NCI-H524 treated with DMSO at 0.1 percent for 48 hours (cell line): Measurements from ENCODE around the gene LALBA.
A peak's percentile ranks its signal among the peaks of the same experiment; 100 is the strongest.
"Not testable (repeated sequence)": the region's sequence is repeated elsewhere in the genome, so short reads cannot be mapped to it uniquely, and the experiment has no call there.

Source experiments
- DNase-seq: peaks from one replicate; lab custom pipeline; 2025; lab: John Stamatoyannopoulos, UW

Gene LALBA

GRCh38 chr12:48569946-48570345, at the start of gene LALBA:
Gene LALBA (minus strand): TSS chr12:48570046. CDS start chr12:48570020, 26 bp downstream.
- no peak for DNase-seq

- DNase-seq, result peak; percentile 9
Observed at GRCh38 chr12:48618541-48618940, 48.7 kb upstream of the LALBA start.

GRCh38 chr12:48615681-48616080, 45.8 kb upstream of the LALBA start:
- no peak for DNase-seq

- no peak for DNase-seq
Observed at GRCh38 chr12:48613321-48613720, 43.5 kb upstream of the LALBA start.

- no peak for DNase-seq
Observed at GRCh38 chr12:48602192-48602989, 32.5 kb upstream of the LALBA start.

- DNase-seq, result no peak
Observed at GRCh38 chr12:48601013-48601756, 31.3 kb upstream of the LALBA start.

GRCh38 chr12:48600552-48600951, 30.7 kb upstream of the LALBA start:
- DNase-seq, result no peak

GRCh38 chr12:48592591-48593086, 22.8 kb upstream of the LALBA start:
- no peak for DNase-seq

- no peak for DNase-seq
Observed at GRCh38 chr12:48586361-48586760, 16.5 kb upstream of the LALBA start.

- DNase-seq, result no peak
Observed at GRCh38 chr12:48583728-48584127, 13.9 kb upstream of the LALBA start.

- no peak for DNase-seq
Observed at GRCh38 chr12:48580831-48581230, 11.0 kb upstream of the LALBA start.

GRCh38 chr12:48572326-48572725, 2.5 kb upstream of the LALBA start:
- no peak for DNase-seq

GRCh38 chr12:48567731-48568130, 2.1 kb downstream of the LALBA start:
- DNase-seq, result no peak

- no peak for DNase-seq
Observed at GRCh38 chr12:48557919-48558318, 11.9 kb downstream of the LALBA start.

GRCh38 chr12:48556631-48557030, 13.2 kb downstream of the LALBA start:
- no peak for DNase-seq

GRCh38 chr12:48553666-48554343, 16.0 kb downstream of the LALBA start:
- DNase-seq, result not testable (repeated sequence)

GRCh38 chr12:48551636-48552035, 18.2 kb downstream of the LALBA start:
- DNase-seq, result not testable (repeated sequence)

GRCh38 chr12:48547012-48547411, 22.8 kb downstream of the LALBA start:
- not testable (repeated sequence) for DNase-seq

- DNase-seq, result no peak
Observed at GRCh38 chr12:48545833-48546469, 23.9 kb downstream of the LALBA start.

- DNase-seq, result no peak
Observed at GRCh38 chr12:48542300-48542928, 27.4 kb downstream of the LALBA start.

GRCh38 chr12:48536602-48537001, 33.2 kb downstream of the LALBA start:
- DNase-seq, result no peak

- no peak for DNase-seq
Observed at GRCh38 chr12:48532601-48533000, 37.2 kb downstream of the LALBA start.
